ENCODE results near the gene ADRM1. TPM values are rescaled to one million over a fixed set of nuclear protein-coding genes. Genes with fewer than 3 reads are reported as not detected.

ADRM1 gene
- total and polyA plus RNA-seq, 2 experiments from 2014 or later, result 206 to 243 TPM

GRCh38 chr20:62293111-62293784, 9.5 kb upstream of the ADRM1 start (continued):
- no peak for TF ChIP-seq REST (IDR thresholded peaks at IDR 0.05; ENCODE audit: unreplicated experiment)
- TF ChIP-seq ZNF462 (CRISPR knock-in tag; IDR thresholded peaks at IDR 0.05), result no peak
- TF ChIP-seq EZH2phosphoT487 (IDR thresholded peaks at IDR 0.05; ENCODE audit: unreplicated experiment), result no peak
- no peak for TF ChIP-seq CREB1 (CRISPR knock-in tag; IDR thresholded peaks at IDR 0.05; ENCODE audit: low read depth)
- TF ChIP-seq ZNF331 (CRISPR knock-in tag; IDR thresholded peaks at IDR 0.05; ENCODE audit: low read depth), result no peak
- TF ChIP-seq STAT1 (IDR thresholded peaks at IDR 0.05; ENCODE audit: unreplicated experiment), result no peak
- TF ChIP-seq POLR2AphosphoS5 (IDR thresholded peaks at IDR 0.05; ENCODE audit: low read depth), result no peak

Data from GM23338 (cell line).